Measurements from ENCODE around the gene NFIB.

Gene NFIB

GRCh38 chr9:14221119-14221518 is 92.8 kb downstream of the NFIB start:
- Histone ChIP-seq H3K9me3 (ENCODE audit: insufficient read depth, low read depth, low read length) (no peaks in the 10 kb centered on the region), H3K27me3 (ENCODE audit: insufficient read depth, low read length, poor library complexity, severe bottlenecking) (no peaks in the 10 kb centered on the region), H3F3A (ENCODE audit: low read depth) (no peaks in the 10 kb centered on the region), H3K36me3 (ENCODE audit: insufficient read depth, low read length) (no peaks in the 10 kb centered on the region), H2AFZ (ENCODE audit: low read length) (no peak overlapping the region), H3K9me2 (replicated peaks; ENCODE audit: low read depth, low read length) (no peaks in the 10 kb centered on the region), H3K4me3 (ENCODE audit: low read length, poor library complexity, severe bottlenecking) (no peak overlapping the region), H3K9ac (ENCODE audit: low read depth, low read length, poor library complexity, severe bottlenecking) (no peak overlapping the region), H3K4me1 (ENCODE audit: insufficient read depth, low read length, poor library complexity, severe bottlenecking) (no peaks in the 10 kb centered on the region), H4K20me1 (ENCODE audit: insufficient read depth, low read length, poor library complexity, severe bottlenecking) (no peaks in the 10 kb centered on the region), H3K79me2 (ENCODE audit: insufficient read depth, low read length) (no peaks in the 10 kb centered on the region), H3K4me2 (ENCODE audit: low read depth, low read length, poor library complexity, severe bottlenecking) (no peak overlapping the region)
- TF ChIP-seq EZH2phosphoT487 (IDR thresholded peaks at IDR 0.05; ENCODE audit: borderline replicate concordance) (no peak), CTCF (conservative IDR thresholded peaks at IDR 0.05; ENCODE audit: low read length) (no peak)

GRCh38 chr9:14220256-14220655 is 93.7 kb downstream of the NFIB start:
- no peaks in the 10 kb centered on the region for H3K9me2 ChIP-seq (replicated peaks; ENCODE audit: low read depth, low read length)
- no peaks in the 10 kb centered on the region for H3K9me3 ChIP-seq (ENCODE audit: insufficient read depth, low read depth, low read length)
- H3K36me3 ChIP-seq (ENCODE audit: insufficient read depth, low read length), result no peaks in the 10 kb centered on the region
- no peaks in the 10 kb centered on the region for H3K27me3 ChIP-seq (ENCODE audit: insufficient read depth, low read length, poor library complexity, severe bottlenecking)
- no peaks in the 10 kb centered on the region for H3K4me1 ChIP-seq (ENCODE audit: insufficient read depth, low read length, poor library complexity, severe bottlenecking)
- H2AFZ ChIP-seq (ENCODE audit: low read length), result no peak overlapping the region
- no peak overlapping the region for H3K4me3 ChIP-seq (ENCODE audit: low read length, poor library complexity, severe bottlenecking)
- H3K79me2 ChIP-seq (ENCODE audit: insufficient read depth, low read length), result no peaks in the 10 kb centered on the region
- no peaks in the 10 kb centered on the region for H3F3A ChIP-seq (ENCODE audit: low read depth)
- H4K20me1 ChIP-seq (ENCODE audit: insufficient read depth, low read length, poor library complexity, severe bottlenecking), result no peaks in the 10 kb centered on the region
- TF ChIP-seq EZH2phosphoT487 (IDR thresholded peaks at IDR 0.05; ENCODE audit: borderline replicate concordance), result no peak
- no peak for TF ChIP-seq CTCF (conservative IDR thresholded peaks at IDR 0.05; ENCODE audit: low read length)
- no peak overlapping the region for H3K9ac ChIP-seq (ENCODE audit: low read depth, low read length, poor library complexity, severe bottlenecking)
- H3K4me2 ChIP-seq (ENCODE audit: low read depth, low read length, poor library complexity, severe bottlenecking), result no peak overlapping the region

- TF ChIP-seq CTCF (conservative IDR thresholded peaks at IDR 0.05; ENCODE audit: low read length), result no peak
- TF ChIP-seq EZH2phosphoT487 (IDR thresholded peaks at IDR 0.05; ENCODE audit: borderline replicate concordance), result no peak
- H3K9me2 ChIP-seq (replicated peaks; ENCODE audit: low read depth, low read length), result no peaks in the 10 kb centered on the region
- H3K27me3 ChIP-seq (ENCODE audit: insufficient read depth, low read length, poor library complexity, severe bottlenecking), result no peaks in the 10 kb centered on the region
- no peak overlapping the region for H3K9ac ChIP-seq (ENCODE audit: low read depth, low read length, poor library complexity, severe bottlenecking)
- no peaks in the 10 kb centered on the region for H3K4me1 ChIP-seq (ENCODE audit: insufficient read depth, low read length, poor library complexity, severe bottlenecking)
- no peaks in the 10 kb centered on the region for H3K9me3 ChIP-seq (ENCODE audit: insufficient read depth, low read depth, low read length)
- no peaks in the 10 kb centered on the region for H3F3A ChIP-seq (ENCODE audit: low read depth)
- H3K36me3 ChIP-seq (ENCODE audit: insufficient read depth, low read length), result no peaks in the 10 kb centered on the region
- no peaks in the 10 kb centered on the region for H4K20me1 ChIP-seq (ENCODE audit: insufficient read depth, low read length, poor library complexity, severe bottlenecking)
- no peak overlapping the region for H2AFZ ChIP-seq (ENCODE audit: low read length)
- H3K4me2 ChIP-seq (ENCODE audit: low read depth, low read length, poor library complexity, severe bottlenecking), result no peak overlapping the region
- H3K79me2 ChIP-seq (ENCODE audit: insufficient read depth, low read length), result no peaks in the 10 kb centered on the region
- H3K4me3 ChIP-seq (ENCODE audit: low read length, poor library complexity, severe bottlenecking), result no peak overlapping the region
These were observed 94.1 kb downstream of the NFIB start for GRCh38 chr9:14219850-14220249.
